ENCODE measurements around the gene GVQW3. TPM values are rescaled to one million over a fixed set of nuclear protein-coding genes. Genes with fewer than 3 reads are reported as not detected.

The GVQW3 gene
- total RNA-seq, 1 experiment from 2014 or later, result 4.7 TPM

DNA sequence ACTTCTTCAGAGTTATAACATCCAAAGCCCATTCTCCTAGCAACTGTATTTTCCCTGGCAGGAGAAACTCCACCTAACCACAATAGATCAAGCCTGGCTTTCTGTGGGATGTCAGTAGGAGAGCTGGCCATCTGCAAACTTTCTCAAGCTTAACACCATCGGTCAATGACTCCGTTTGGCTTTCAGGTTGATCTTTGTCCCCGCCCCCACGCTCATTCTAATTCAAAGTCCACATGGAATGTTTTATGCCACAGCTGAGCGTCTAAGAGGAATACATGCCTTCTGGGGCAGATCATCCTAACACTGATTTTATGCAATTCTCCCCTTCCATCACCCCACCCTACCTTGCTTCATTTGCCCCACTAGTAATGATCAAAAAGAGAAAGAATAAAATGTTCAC is 4.8 kb downstream of the GVQW3 start:
- TF ChIP-seq SIN3A (IDR thresholded peaks at IDR 0.05; ENCODE audit: low read depth) (no peak), ATF3 (IDR thresholded peaks at IDR 0.05) (no peak), JUND (IDR thresholded peaks at IDR 0.05) (no peak), EGR1 (IDR thresholded peaks at IDR 0.05; ENCODE audit: low read depth) (no peak), SRF (IDR thresholded peaks at IDR 0.05; ENCODE audit: low read depth) (no peak)
- ChIA-PET RAD21 (ENCODE audit: low non-redundant PET in 1 of 2, low total read pairs in 2 of 2, uncharacterized antibody in 2 of 2, unreplicated experiment in 2 of 2) (no interaction called here), CTCF (no interaction called here), POLR2A (no interaction called here)
- no peaks in the 10 kb centered on the region for H3K9me3 ChIP-seq (ENCODE audit: control insufficient read depth in 1 of 2, insufficient read depth in 1 of 2, low read depth in 1 of 2, low read length in 2 of 2)
- intact Hi-C loops (cut with micrococcal nuclease), result no loop called here
- no peaks in the 10 kb centered on the region for H4K20me1 ChIP-seq (ENCODE audit: insufficient read depth)
- H3K27ac ChIP-seq (ENCODE audit: low read depth, low read length), result no peak overlapping the region
- no TSS peak for BruUV-seq (replicated peaks)
- H3K9ac ChIP-seq (ENCODE audit: low read length), result no peak overlapping the region
- H3K9me2 ChIP-seq (ENCODE audit: insufficient read depth), result no peaks in the 10 kb centered on the region
- ATAC-seq (no peak), DNase-seq (ENCODE audit: low read depth, low spot score) (no peak)
- H3K4me3 ChIP-seq (replicated peaks in 1 of 2; ENCODE audit: low read depth in 1 of 2, low read length in 2 of 2), result no peak overlapping the region
- no peak overlapping the region for H2AFZ ChIP-seq (ENCODE audit: low read depth, low read length, poor library complexity, severe bottlenecking)
- no peak overlapping the region for H3K4me2 ChIP-seq (ENCODE audit: low read length)
- H3K27me3 ChIP-seq (ENCODE audit: insufficient read depth, low read length), result no peaks in the 10 kb centered on the region
- no peaks in the 10 kb centered on the region; a peak in 1 of 4 replicates for H3K36me3 ChIP-seq (ENCODE audit: control insufficient read depth in 1 of 2, insufficient read depth in 2 of 2, low read length in 2 of 2)
- H3K79me2 ChIP-seq (ENCODE audit: insufficient read depth, low read length), result no peaks in the 10 kb centered on the region; the same call in 1 of the 2 replicates
- H3K4me1 ChIP-seq (ENCODE audit: control insufficient read depth in 1 of 2, insufficient read depth in 2 of 2, low read length in 2 of 2), result peaks cover 0 to 10% of the 10 kb centered on the region in 2 experiments; a peak in 2 of 4 replicates

GRCh38 chr11:76388408-76388807 is 7.3 kb downstream of the GVQW3 start:
- CTCF ChIA-PET, result no interaction called here
- H3K4me2 ChIP-seq (ENCODE audit: low read length), result no peak overlapping the region
- TF ChIP-seq, protein P1, sequence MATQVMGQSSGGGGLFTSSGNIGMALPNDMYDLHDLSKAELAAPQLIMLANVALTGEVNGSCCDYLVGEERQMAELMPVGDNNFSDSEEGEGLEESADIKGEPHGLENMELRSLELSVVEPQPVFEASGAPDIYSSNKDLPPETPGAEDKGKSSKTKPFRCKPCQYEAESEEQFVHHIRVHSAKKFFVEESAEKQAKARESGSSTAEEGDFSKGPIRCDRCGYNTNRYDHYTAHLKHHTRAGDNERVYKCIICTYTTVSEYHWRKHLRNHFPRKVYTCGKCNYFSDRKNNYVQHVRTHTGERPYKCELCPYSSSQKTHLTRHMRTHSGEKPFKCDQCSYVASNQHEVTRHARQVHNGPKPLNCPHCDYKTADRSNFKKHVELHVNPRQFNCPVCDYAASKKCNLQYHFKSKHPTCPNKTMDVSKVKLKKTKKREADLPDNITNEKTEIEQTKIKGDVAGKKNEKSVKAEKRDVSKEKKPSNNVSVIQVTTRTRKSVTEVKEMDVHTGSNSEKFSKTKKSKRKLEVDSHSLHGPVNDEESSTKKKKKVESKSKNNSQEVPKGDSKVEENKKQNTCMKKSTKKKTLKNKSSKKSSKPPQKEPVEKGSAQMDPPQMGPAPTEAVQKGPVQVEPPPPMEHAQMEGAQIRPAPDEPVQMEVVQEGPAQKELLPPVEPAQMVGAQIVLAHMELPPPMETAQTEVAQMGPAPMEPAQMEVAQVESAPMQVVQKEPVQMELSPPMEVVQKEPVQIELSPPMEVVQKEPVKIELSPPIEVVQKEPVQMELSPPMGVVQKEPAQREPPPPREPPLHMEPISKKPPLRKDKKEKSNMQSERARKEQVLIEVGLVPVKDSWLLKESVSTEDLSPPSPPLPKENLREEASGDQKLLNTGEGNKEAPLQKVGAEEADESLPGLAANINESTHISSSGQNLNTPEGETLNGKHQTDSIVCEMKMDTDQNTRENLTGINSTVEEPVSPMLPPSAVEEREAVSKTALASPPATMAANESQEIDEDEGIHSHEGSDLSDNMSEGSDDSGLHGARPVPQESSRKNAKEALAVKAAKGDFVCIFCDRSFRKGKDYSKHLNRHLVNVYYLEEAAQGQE (IDR thresholded peaks at IDR 0.05; ENCODE audit: low read depth), result no peak
- TF ChIP-seq YY1 (IDR thresholded peaks at IDR 0.05; ENCODE audit: extremely low read depth, insufficient replicate concordance, low read depth, low read length) (no peak), POLR2AphosphoS5 (IDR thresholded peaks at IDR 0.05; ENCODE audit: low read depth, low read length) (no peak), CBX3 (IDR thresholded peaks at IDR 0.05; ENCODE audit: low read depth) (no peak), EZH2phosphoT487 (IDR thresholded peaks at IDR 0.05; ENCODE audit: borderline replicate concordance) (no peak), SRF (IDR thresholded peaks at IDR 0.05; ENCODE audit: low read depth) (no peak), RAD21 (IDR thresholded peaks at IDR 0.05; ENCODE audit: low read depth) (no peak), EGR1 (IDR thresholded peaks at IDR 0.05; ENCODE audit: low read depth) (no peak)
- H4K20me1 ChIP-seq (ENCODE audit: insufficient read depth), result no peaks in the 10 kb centered on the region
- H3K79me2 ChIP-seq (ENCODE audit: insufficient read depth, low read length), result no peaks in the 10 kb centered on the region
- no peak for ATAC-seq
- POLR2A ChIA-PET, result no interaction called here
- no peak overlapping the region for H3K27ac ChIP-seq (ENCODE audit: low read depth, low read length)
- no peaks in the 10 kb centered on the region for H3K9me2 ChIP-seq (ENCODE audit: insufficient read depth)
- no peaks in the 10 kb centered on the region for H3K27me3 ChIP-seq (ENCODE audit: insufficient read depth, low read length)
- H3K9me3 ChIP-seq (ENCODE audit: control insufficient read depth in 1 of 2, insufficient read depth in 1 of 2, low read depth in 1 of 2, low read length in 2 of 2), result no peaks in the 10 kb centered on the region
- H3K9ac ChIP-seq (ENCODE audit: low read length), result no peak overlapping the region
- H3K36me3 ChIP-seq (ENCODE audit: control insufficient read depth in 1 of 2, insufficient read depth in 2 of 2, low read length in 2 of 2), result no peaks in the 10 kb centered on the region
- RAD21 ChIA-PET (ENCODE audit: low non-redundant PET in 1 of 2, low total read pairs in 2 of 2, uncharacterized antibody in 2 of 2, unreplicated experiment in 2 of 2), result interaction anchor here in 1 of 2 experiments (0.6 kb wide), 1 partner anchor 1937 kb away, joined by 3 read pairs; no protein-coding TSS in a partner anchor
- DNase-seq (ENCODE audit: low read depth, low spot score), result no peak
- no peaks in the 10 kb centered on the region for H3K4me1 ChIP-seq (ENCODE audit: control insufficient read depth in 1 of 2, insufficient read depth in 2 of 2, low read length in 2 of 2)
- H3K4me3 ChIP-seq (replicated peaks in 1 of 2; ENCODE audit: low read depth in 1 of 2, low read length in 2 of 2), result no peak overlapping the region
- intact Hi-C loops (cut with micrococcal nuclease), result no loop called here
- no peak overlapping the region for H2AFZ ChIP-seq (ENCODE audit: low read depth, low read length, poor library complexity, severe bottlenecking)
- BruUV-seq (replicated peaks), result no TSS peak

Data from HCT116 (cell line).